K562 (cell line): Measurements from ENCODE around the gene USP22.

Experiments
- EWSR1 ChIP-seq: fragments of 450-650 bp; IDR thresholded peaks from 2 replicates; pipeline ENCODE4 v1.6.1; 2018; ENCODE audit warnings: borderline replicate concordance, mild to moderate bottlenecking, low read depth, moderate library complexity; ENCODE audit not compliant: partially characterized antibody
- HCFC1 ChIP-seq: IDR thresholded peaks from 2 replicates; pipeline ENCODE4 v1.6.1; 2012; ENCODE audit warnings: low read depth, low read length, improper control_type of control experiment
- JUN ChIP-seq, 2 experiments: sonication (generic) in 1 of 2; formaldehyde crosslinking in 1 of 2; IDR thresholded peaks; 2 replicates each; pipeline versions ENCODE4 v1.6.1 to v1.8.0; 2012 to 2022; ENCODE audit warnings: borderline replicate concordance in 2 of 2, mild to moderate bottlenecking in 2 of 2, improper control_type of control experiment in 1 of 2, low read depth in 1 of 2, low read length in 1 of 2, missing genetic modification reagents in 1 of 2
- POLR2AphosphoS5 ChIP-seq: IDR thresholded peaks from 2 replicates; pipeline ENCODE4 v1.6.1; 2011; ENCODE audit warnings: mild to moderate bottlenecking, low read depth, low read length, moderate library complexity; ENCODE audit not compliant: control insufficient read depth, insufficient read depth

DNA sequence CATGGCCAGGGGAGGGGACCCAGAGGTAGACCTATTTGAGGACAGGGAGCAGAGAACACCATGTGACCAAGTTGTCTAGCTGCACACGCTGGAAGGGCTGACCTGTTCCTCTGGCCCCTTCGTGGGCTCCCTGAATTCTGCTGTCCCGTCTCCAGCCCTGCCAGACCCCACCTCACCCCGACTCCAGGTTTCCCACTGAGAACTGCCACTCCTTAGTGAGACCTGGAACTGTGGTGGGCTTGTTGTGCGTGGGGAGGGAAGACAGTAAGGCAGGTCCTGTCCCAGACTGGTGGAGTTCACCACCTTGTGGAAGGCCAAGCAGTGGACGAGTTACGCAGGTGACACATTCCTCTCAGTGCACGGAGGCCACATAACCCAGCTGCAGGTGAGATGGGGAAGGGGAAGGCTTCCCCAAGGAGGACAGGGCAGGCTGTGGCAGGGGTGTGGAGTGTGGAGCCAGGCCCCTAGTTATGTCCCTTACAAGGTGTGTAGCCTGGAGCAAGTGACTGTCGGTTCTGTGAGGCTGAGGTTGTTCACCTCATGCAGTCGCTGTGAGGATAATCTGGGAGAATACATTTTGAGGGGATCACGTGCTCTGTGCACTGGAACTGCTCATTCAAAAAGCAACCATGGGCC lies 54.7 kb downstream of the USP22 start:
- TF ChIP-seq HCFC1 (no peak), POLR2AphosphoS5 (no peak), JUN (IDR thresholded peaks at IDR 0.05; ENCODE audit: borderline replicate concordance, low read depth, low read length) (no peak), JUN (CRISPR knock-in tag; IDR thresholded peaks at IDR 0.05; ENCODE audit: borderline replicate concordance) (no peak), EWSR1 (no peak)
